ENCODE measurements around the gene LRIT2.

Gene LRIT2, protein sequence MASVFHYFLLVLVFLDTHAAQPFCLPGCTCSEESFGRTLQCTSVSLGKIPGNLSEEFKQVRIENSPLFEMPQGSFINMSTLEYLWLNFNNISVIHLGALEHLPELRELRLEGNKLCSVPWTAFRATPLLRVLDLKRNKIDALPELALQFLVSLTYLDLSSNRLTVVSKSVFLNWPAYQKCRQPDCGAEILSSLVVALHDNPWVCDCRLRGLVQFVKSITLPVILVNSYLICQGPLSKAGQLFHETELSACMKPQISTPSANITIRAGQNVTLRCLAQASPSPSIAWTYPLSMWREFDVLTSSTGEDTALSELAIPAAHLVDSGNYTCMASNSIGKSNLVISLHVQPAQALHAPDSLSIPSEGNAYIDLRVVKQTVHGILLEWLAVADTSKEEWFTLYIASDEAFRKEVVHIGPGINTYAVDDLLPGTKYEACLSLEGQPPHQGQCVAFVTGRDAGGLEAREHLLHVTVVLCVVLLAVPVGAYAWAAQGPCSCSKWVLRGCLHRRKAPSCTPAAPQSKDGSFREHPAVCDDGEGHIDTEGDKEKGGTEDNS

GRCh38 chr10:84225427-84226173, at the start of gene LRIT2:
TSS of gene LRIT2 (minus strand) at chr10:84225544. CDS start at chr10:84225520, 24 bp downstream.
- no peak for DNase-seq

DNA sequence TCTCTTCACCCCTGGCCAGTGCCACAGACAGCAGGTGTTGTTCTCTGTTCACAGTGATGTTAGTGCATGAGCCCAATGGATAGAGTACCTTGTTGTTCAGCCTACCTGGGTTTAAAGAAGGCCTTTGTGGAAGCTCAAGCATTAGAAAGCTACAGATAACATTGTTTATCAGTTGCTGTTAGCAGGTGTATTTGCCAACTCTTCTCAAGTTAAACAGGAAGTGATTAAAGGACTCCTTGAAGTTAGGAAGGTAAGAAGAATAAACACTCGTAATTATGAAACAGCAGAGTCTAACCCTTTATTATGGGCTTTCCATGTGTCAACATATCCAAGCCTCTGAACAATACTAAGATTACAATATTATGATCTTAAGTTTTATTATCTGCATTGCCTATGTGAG, 45.4 kb upstream of the LRIT2 start:
- DNase-seq = no peak

DNA sequence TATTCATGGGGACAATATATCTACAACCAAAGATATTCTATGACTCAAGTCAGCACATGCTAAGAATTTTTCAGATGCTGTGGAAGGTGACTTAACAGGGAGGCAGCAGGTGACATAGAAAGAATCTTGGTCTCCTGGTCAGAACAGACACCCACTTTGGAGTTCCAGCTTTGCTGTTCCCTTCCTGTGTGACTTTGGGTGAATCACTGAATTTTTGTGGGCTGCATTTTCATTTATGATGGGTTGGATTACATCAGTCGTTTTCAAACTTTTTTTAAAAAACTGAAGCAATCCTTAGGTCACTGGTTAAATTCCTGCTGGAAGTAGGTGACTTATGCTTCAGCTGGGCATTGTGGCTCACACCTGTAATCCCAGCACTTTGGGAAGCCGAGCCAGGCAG, 44.4 kb upstream of the LRIT2 start:
- DNase-seq = no peak

DNA sequence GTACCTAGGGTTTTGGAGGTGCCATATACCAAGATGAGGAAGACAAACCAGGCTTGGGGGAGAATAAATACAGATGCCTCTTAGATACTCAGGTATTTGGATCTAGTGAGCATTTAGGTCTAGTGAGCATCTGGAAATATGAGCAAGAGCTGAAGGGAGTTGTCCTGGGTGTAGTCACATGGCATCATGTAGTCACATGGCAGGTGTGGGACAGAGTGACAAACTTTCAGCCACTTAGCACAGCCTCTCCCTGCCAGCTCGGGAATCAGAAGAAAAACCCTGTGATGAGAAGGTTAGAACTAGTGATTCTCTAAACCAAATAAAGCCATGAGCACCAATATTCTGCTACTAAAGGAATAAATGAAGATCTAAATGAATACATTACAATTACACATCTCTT, 43.8 kb upstream of the LRIT2 start:
- DNase-seq = no peak

- peak; percentile 77 for DNase-seq
Observed at GRCh38 chr10:84267503-84268126, 42.3 kb upstream of the LRIT2 start.

- DNase-seq = no peak
Observed at GRCh38 chr10:84265418-84265817, 40.1 kb upstream of the LRIT2 start.

DNA sequence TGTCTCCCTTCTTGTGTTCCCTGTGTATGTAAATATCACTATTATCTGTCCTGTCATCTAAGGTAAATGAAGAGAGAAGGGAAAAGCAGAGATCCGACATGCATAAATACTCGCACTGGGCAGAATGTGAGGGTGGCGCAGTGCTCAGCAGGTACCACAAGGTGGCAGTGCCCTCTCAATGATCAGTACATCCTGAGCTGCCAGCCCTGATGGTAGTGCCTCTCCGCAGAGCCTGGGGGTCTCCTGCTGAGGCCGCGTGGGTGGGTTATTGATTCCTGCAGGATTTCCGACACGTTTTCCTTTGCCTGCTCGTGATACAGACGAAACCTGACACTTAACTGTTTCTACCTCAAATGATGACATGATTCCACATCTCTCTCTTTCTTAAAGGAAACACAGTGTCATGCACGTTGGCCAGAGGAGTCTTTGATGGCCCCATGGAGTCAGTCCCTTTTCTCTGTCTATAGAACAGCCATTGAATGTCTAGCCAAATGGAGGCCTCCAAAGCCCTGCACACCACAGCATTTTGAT, 39.3 kb upstream of the LRIT2 start:
- peak; percentile 74 for DNase-seq

DNA sequence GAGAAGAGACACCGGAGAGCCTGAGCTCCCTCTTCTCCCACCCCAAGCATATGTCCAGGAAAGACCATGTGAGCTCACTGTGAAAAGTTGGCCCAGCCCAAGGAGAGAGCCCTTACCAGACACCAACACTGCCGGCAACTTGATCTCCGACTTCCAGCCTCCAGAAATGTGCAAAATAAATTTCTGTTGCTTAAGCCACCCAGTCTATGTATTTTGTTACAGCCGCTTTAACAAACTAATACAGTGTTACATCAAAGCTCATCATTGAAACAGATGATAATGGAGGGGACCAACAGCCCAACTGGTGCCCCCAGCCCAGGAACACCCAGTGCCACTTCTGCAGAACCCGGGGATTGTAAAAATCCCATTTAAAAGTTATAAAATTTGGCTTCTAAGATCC, 38.4 kb upstream of the LRIT2 start:
- DNase-seq = no peak

DNA sequence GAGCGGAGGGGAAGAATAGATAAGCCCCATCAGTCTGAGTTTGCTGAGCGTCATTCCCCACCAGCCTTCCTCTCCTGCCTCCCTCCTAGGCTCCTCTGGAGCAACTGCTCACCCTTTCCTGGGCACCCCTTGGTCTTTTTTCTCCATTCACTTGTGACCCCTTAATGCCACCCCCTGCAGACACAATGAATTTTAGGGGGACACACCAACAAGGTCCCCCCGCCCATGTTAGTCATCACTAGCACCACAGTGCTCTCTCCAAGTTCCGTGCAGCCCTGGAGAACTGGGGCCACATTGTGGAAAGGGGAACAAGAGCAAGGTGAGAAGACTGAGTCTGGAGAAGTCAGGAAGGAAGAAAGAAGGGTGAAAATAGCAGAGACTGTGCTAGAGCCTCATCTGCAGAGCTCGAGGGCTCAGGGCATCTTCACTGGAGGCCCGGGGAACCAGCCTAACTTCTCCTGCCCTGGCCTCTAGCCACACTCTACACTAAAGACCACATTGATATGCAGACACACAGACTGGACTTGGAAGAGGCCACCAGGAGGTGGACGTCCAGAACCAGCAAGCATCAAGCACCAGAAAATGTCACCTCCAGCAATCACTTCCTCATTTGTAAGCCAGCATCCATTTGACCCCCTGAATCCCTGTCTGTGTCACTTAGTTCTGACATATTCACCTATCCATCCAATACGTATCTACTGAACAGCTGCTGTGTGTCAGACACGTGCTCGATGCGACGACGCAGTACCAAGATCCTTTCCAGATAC, 37.0 kb upstream of the LRIT2 start:
- DNase-seq = no peak

- DNase-seq = no peak
Observed at GRCh38 chr10:84261236-84261915, 36.0 kb upstream of the LRIT2 start.

DNA sequence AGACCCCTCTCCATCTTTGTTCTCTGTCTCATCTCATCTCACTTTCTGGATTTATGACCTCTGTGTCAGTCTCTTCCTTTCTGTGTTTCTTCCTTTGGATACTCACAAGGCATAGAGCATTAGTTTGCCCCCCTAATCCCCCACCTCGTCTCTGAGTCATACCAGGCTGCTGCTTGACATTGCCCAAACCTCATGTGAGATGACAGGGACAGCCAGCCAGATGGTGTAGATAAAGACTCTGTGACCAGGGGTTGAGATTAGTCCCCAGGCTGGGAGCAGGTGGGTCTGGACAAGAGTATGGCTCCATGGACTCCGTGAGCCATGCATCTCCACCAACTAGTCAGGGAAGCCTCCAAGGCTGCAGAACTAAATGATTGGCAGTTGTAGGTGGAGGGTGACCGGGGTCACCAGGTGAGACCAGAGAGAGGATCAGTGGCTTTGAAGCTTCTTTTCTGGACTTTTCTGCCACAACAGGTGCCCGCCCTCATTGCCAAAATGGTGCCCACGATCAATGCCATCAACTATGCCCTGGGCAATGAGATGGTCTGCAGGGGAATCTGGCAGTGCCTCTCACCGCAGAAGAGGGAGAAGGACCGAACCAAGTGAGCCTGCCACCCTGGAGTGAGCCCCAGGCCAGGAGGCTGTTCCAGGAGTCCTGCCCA, 32.8 kb upstream of the LRIT2 start:
- no peak for DNase-seq

DNA sequence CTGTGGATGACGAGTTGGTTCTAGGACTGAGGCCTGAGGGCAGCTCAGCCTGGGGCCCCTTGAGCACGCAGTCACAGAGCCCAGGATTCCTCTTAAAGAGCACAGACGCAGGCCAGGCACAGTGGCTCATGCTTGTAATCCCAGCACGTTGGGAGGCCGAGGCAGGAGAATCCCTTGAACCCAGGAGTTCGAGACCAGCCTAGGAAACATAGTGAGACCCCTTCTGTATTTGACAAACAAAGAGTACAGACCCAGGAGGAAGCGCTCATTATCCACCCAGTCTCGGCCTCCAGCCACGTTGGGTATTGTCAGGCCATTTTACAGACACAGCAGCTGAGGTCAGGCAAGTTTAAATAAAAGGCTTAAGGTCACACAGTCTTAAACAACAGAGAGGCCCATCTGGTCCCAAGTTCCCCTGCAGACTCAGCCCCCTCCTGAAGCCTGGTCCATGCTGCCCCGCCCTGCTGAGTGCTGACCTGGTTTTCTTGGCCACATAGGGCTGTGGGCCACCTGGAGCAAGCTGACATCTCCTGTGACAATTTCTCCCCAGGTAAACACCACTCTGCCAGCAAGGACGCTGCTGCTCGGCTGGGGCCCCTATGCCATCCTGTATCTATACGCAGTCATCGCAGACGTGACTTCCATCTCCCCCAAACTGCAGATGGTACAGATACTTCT, 32.1 kb upstream of the LRIT2 start:
- no peak for DNase-seq

DNA sequence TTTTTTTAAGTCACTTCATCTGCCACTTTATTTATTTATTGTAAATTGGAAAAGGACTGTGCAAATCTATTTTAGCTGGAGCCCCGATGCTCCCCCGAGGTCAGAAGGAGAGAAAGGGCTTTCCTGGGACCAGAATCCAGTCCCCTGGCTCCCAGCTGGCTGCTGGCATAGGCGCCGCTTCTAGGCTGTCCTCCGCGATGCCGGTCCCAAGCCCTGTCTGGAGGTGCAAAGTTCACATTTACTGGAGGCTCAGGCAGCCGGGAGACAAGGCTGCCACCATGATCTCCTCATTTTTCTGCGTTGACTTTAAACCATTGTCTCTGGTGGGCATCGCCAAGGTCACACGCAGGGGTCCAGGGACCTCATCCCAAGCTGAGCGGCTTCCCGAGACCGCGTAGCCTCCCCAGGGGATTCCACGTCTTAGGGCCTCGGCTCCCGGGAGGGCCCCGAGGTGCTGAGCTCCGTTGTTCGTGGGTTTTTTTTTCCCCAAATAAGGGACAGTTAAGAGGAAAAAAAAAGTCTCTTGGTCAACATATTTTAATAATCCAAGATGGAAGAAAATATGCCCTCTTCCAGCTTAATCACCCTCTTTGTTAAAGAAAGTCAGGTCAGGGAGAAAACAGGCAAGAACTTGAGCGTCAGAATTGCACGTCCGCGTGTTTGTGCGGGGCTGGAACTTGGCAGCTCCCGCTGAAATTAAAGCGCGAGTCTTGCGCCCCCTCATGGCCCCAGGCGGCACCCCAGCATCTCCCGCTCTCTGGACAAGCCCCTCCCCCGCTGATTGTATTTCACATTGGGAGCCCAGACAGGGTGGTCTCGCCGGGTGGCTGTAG, 31.4 kb upstream of the LRIT2 start:
- peak; percentile 37 for DNase-seq

DNA sequence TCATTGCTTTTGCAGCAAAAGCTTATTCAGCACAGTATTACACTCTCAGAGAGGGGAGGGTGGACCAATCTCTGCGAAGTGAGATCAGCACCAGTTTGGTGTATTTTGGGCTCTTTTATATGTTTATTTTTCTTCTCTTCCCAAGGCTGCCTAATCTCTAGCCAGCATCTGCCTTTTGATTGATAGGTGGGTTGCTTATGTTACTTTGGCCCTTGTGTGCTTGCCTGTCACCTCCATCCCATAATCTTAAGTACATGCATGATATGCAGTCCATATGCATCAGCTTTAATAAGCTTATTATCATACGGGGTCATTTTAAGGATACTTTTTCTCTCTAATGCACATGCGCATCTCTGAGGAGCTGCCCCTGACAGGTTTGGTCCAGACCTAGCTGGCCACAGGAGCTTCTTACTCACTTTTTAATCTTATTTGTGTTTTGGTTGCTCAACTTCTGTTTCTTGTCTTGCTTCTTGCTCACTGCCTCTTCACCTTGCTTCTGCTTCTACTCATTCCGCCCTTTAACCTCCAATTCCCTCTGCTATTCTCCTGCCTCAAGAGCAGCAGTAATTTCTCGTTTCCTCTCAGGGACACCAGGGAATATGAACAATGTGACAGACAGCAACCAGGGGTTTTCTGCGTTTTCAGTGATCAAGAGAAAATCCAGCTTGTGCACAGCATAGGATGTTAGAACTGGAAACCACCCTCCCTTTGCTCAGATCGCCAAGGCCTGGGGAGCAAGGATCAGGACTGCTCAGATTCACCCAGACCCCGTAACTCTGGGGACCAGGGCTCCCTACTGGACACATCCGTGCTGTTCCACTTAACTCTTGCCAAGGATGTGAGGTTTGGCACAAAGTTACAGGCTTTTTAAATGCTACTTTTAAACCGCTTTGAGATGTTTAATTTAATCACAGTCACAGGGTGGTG, 29.5 kb upstream of the LRIT2 start:
- DNase-seq = no peak

GRCh38 chr10:84248794-84249193, 23.4 kb upstream of the LRIT2 start:
- DNase-seq = no peak

DNA sequence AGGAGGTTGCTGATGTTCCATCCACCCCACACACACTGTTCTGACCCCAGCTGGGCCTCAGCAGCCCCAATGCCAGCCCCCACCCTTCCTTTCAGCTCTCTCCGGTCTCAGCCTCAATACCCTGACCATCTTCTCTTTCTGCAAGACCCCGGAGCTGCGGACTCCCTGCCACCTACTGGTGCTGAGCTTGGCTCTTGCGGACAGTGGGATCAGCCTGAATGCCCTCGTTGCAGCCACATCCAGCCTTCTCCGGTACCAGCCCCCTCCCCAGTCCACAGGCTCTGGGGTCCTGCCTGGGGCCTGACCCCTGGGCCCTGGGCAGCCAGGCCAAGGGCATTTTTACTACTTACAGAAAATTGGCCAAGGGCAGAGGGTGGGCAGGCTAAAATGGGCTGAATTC, 22.2 kb upstream of the LRIT2 start:
- DNase-seq = no peak

DNA sequence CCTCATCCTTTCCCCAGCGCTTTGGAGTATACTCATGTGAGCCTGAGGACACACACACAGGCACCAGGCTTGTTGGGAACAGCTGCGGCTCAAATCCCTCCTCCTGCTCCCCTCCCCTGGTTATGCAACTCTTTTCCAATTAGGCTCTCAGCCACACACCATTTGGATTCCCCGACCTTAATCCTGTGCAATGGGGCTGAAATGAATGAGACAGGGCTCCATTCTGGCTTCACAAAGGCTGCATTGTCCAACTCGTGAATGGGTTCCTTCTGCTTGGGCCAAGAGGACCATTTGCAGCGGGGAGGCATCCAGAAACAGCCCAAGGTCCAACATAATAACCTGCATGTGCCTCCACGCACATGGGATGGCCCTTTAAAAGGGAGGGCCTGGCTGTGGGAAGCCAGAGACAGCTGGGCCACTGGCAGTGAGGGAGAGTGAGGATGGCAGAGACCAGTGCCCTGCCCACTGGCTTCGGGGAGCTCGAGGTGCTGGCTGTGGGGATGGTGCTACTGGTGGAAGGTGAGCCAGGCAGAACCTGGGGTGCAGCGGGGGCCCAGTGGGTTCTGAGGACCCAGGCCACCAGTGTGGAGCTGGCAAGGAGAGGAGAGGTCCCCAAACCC, 19.4 kb upstream of the LRIT2 start, which contains the start of gene RGR:
TSS of gene RGR (plus strand) at position 403 of the 620 bp plus-strand sequence. CDS start at position 441, 38 bp downstream.
- no peak for DNase-seq

DNA sequence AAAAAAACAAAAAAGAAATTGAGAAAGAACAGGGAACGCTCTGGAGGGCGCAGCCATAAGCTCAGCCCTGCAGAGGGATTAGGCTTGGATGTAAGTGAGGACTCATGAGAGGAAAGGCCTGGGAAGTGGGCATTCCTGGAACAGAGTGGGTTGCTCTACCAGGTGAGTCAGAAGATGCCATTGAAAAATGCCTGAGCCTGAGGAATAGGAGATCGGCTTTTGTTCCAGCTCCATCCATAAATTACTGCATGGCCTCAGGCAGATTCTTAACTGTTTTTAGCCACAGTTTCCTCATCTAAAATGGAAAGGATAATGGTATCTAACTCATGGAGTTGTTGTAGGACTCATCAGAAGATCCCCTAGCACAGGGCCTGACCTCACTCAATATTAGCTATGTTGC, 18.4 kb upstream of the LRIT2 start:
- DNase-seq = no peak

Data from activated naive CD4-positive, alpha-beta T cell treated with Interleukin-2 at 50 U/mL for 16 hours (primary cell).